ENCODE measurements around the gene ERF. TPM values are rescaled to one million over a fixed set of nuclear protein-coding genes. Genes with fewer than 3 reads are reported as not detected.

ERF gene
- total and polyA plus RNA-seq, 7 donors = 18.6 to 42.8 (median 23.6) TPM

GRCh38 chr19:42291435-42291810 is 36.5 kb upstream of the ERF start:
- no peak overlapping the region for H3K27ac ChIP-seq

GRCh38 chr19:42290523-42291434 is 35.9 kb upstream of the ERF start:
- Histone ChIP-seq H3K4me3 (no peak overlapping the region), H3K9me3 (no peaks in the 10 kb centered on the region), H3K27me3 (no peaks in the 10 kb centered on the region), H3K4me1 (peaks cover 0 to 13% (median 12%) of the 10 kb centered on the region in 4 donors), H3K36me3 (peaks cover 29 to 88% (median 73%) of the 10 kb centered on the region in 4 donors), H3K27ac (no peak overlapping the region)
- DNase-seq = no peak
- TF ChIP-seq CTCF (IDR thresholded peaks at IDR 0.05) = no peak
- no peak for TF ChIP-seq POLR2AphosphoS5 (IDR thresholded peaks at IDR 0.05)
- no peak for TF ChIP-seq EP300 (IDR thresholded peaks at IDR 0.05)
- TF ChIP-seq POLR2A (IDR thresholded peaks at IDR 0.05) = no peak
- 79 to 85% methylated on average over 31 of the region's 31 CpGs for WGBS, 2 donors
- intact Hi-C loops (cut with DNase I) = loop anchor here (10.0 kb wide), 1 partner anchor 156 kb away; the partner anchor contains the start of gene POU2F2

More at GRCh38 chr19:42291435-42291810, 36.5 kb upstream of the ERF start:
- WGBS, 2 donors = 27 to 62% methylated on average over 9 of the region's 9 CpGs
- Histone ChIP-seq H3K9me3 (no peaks in the 10 kb centered on the region), H3K36me3 (peaks cover 29 to 88% (median 73%) of the 10 kb centered on the region in 4 donors), H3K4me3 (no peak overlapping the region), H3K4me1 (peaks cover 0 to 7% (median 5%) of the 10 kb centered on the region in 4 donors), H3K27me3 (no peaks in the 10 kb centered on the region)
- DNase-seq = no peak
- no peak for TF ChIP-seq EP300 (IDR thresholded peaks at IDR 0.05)
- no peak for TF ChIP-seq POLR2A (IDR thresholded peaks at IDR 0.05)
- no peak for TF ChIP-seq POLR2AphosphoS5 (IDR thresholded peaks at IDR 0.05)
- no peak for TF ChIP-seq CTCF (IDR thresholded peaks at IDR 0.05)
- intact Hi-C loops (cut with DNase I) = loop anchor here (10.0 kb wide), 1 partner anchor 157 kb away; the partner anchor contains the start of gene POU2F2

- no peak overlapping the region for H3K27ac ChIP-seq
- no peak for DNase-seq
- H3K27me3 ChIP-seq = no peaks in the 10 kb centered on the region
- TF ChIP-seq POLR2A (IDR thresholded peaks at IDR 0.05) (no peak), EP300 (IDR thresholded peaks at IDR 0.05) (no peak), CTCF (IDR thresholded peaks at IDR 0.05) (no peak), POLR2AphosphoS5 (IDR thresholded peaks at IDR 0.05) (no peak)
- peaks cover 29 to 85% (median 72%) of the 10 kb centered on the region in 4 donors for H3K36me3 ChIP-seq
- 88 to 89% methylated on average over 13 of the region's 13 CpGs for WGBS, 2 donors
- no peak overlapping the region for H3K4me3 ChIP-seq
- peaks cover 0 to 20% (median 17%) of the 10 kb centered on the region in 4 donors for H3K4me1 ChIP-seq
- intact Hi-C loops (cut with DNase I) = loop anchor here (10.0 kb wide), 1 partner anchor 155 kb away; the partner anchor contains the start of gene POU2F2
- no peaks in the 10 kb centered on the region for H3K9me3 ChIP-seq
Observed at GRCh38 chr19:42290136-42290522, 35.2 kb upstream of the ERF start.

- Histone ChIP-seq H3K4me1 (peaks cover 0 to 25% (median 23%) of the 10 kb centered on the region in 4 donors), H3K27me3 (no peaks in the 10 kb centered on the region), H3K9me3 (no peaks in the 10 kb centered on the region), H3K4me3 (no peak overlapping the region), H3K27ac (no peak overlapping the region), H3K36me3 (peaks cover 28 to 79% (median 69%) of the 10 kb centered on the region in 4 donors)
- intact Hi-C loops (cut with DNase I) = loop anchor here (10.0 kb wide), 1 partner anchor 155 kb away; the partner anchor contains the start of gene POU2F2
- WGBS, 2 donors = 91 to 92% methylated on average over 8 of the region's 8 CpGs
- no peak for TF ChIP-seq POLR2A (IDR thresholded peaks at IDR 0.05)
- no peak for TF ChIP-seq CTCF (IDR thresholded peaks at IDR 0.05)
- TF ChIP-seq EP300 (IDR thresholded peaks at IDR 0.05) = no peak
- TF ChIP-seq POLR2AphosphoS5 (IDR thresholded peaks at IDR 0.05) = no peak
- no peak for DNase-seq
Observed at GRCh38 chr19:42289556-42290041, 34.7 kb upstream of the ERF start.

All from sigmoid colon (tissue), 7 donors.